GM19395 (cell line): ENCODE results near the gene SLC8A2.
"Not testable (repeated sequence)": the region's sequence is repeated elsewhere in the genome, so short reads cannot be mapped to it uniquely, and the experiment has no call there.

ENCODE experiments used
- ATAC-seq: cut with Tn5 transposase; IDR thresholded peaks from one replicate; pipeline ENCODE4 v1.9.1; 2021; ENCODE audit warnings: mild to moderate bottlenecking, moderate library complexity; ENCODE audit not compliant: unreplicated experiment

The SLC8A2 gene

DNA sequence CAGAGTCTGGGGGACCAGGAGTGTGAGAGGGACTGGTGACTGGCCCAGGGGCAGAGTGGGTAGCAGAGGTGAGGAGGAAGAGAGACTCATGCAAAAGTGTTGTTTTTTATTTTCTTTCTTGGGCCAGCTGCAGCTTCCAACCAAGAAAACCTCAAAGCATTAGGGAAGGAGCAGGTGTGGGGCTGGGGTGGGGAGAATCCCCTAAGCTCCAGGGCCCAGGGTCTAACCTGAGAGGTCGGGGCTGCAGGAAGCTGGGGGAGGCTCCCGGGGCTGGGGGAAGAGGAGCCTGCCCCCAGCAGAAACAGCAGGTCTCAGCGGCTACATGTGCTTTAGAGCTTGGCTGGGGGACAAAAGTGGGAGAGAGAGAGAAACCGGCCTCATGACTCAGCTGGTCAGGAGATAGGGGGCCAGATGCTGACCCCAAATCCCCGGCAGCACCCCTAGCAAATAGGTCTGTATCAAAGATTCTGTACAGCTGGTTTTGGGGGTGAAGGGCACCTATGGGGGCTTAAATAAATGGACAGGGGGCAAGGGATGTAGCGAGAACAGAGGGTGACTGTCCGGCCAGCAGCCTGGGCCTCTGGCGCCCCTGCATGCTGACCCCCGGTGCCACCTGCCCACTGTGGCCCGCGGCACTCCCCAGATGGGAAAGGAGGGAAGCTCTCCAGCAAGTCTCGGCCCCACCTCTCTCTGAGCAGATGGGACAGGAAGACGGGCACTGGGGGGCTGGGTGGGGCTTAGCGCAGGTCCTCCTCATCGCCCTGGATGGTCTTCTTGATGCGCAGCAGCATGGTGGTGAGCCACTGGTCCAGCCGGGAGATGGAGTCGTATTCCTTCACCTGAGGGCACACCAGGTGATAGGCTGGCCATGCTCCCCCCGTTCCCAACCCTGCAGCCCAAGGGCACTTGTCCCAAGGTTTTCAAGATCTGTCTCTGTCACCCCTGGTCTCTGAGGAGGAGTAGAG is 16.1 kb upstream of the SLC8A2 start:
- ATAC-seq: no peak

DNA sequence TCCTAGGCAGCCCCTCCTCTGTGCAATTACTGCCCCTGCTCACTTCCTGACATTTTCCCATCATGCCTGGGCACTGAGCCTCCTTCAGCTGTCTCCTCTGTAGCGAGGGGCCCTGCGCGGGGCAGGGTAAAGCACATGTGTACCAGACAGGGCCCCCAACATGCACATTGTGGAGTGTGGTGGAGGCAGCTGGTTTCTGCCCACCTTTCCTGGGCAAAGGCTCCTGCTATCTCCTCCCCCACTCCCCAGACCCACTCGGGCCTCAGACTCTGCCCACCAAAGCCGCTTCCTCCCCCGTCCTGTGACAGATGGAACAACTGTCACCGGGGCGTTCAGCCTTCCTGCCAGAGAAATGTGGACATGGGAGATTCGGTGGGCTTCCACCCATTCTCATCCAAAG is 15.2 kb upstream of the SLC8A2 start:
- no peak for ATAC-seq

DNA sequence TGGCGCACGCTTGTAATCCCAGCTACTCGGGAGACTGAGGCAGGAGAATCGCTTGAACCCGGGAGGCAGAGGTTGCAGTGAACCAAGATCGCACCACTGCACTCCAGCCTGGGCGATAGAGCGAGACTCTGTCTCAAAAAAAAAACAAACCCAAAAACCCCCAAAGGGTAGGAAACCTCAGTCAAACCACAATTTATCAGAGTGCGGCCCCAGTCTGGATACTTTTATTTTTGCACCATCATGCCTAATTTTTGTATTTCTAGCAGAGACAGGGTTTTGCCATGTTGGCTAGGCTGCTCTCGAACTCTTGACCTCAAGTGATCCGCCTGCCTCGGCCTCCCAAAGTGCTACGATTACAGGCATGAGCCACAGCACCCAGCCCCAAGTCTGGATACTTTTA is 14.5 kb upstream of the SLC8A2 start:
- ATAC-seq: not testable (repeated sequence)

DNA sequence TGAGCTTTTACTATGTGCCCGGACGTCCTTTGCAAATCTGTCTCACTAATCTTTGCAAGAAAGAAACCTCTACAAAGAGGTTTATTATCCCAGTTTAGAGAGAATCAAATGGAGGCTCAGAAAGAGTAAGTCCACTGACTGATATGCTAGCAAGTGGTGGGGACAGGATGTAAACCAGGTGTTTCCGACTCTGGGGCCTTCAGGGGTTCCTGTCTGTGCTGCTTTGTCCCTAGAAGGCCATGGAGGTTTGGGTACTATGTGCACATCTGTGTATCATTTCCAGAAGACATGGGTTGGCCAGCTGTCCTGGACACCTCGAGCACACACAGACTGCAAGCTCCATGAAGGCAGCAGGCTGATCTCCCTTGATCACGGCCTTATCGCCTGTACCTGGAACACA is 13.5 kb upstream of the SLC8A2 start:
- ATAC-seq: no peak

DNA sequence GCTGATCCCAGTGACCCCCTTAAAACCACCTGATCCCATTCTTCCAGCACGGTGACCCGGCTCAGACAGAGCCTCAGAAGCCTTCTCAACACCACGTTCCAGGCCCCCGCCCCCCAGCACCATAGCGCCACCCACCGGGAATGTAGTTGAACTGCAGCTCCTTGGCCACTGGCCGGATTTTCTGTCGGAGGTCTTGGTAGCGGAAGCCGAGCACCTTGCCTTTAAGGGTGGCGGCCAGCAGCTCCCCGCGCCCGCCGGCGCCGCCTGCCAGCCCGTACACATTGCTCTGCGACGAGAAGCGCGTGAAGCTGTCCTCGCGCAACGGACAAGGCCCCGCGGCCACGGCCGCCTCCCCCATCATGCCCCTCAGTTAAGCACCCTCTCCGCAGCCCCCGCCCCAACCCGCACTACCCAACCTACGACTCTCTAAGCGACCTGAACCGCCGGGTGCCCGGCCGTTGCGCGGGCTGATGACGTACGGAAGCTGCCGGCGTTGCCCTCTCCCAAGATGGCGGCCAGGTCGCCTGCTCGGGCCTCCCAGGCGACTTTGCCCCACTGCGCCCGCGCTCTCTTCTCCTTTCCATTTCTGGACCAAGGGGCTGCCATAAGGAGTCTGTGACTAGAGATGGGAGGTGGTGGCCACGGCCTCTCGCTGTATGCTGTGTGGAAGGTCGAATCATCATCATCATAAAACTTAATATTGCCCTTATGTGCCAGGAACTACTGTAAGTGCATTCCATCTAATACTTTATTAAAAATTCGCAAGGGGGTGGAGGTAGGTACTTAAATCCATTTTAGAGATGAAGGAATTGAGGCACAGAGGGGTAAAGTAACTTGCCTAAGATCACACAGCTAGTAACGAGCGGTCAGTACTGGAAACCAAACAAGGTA is 12.4 kb upstream of the SLC8A2 start, which contains the start of gene KPTN:
TSS of gene KPTN (minus strand) at position 420 of the 891 bp plus-strand sequence. CDS start at position 361, 59 bp downstream.
- ATAC-seq: peak; percentile 54

DNA sequence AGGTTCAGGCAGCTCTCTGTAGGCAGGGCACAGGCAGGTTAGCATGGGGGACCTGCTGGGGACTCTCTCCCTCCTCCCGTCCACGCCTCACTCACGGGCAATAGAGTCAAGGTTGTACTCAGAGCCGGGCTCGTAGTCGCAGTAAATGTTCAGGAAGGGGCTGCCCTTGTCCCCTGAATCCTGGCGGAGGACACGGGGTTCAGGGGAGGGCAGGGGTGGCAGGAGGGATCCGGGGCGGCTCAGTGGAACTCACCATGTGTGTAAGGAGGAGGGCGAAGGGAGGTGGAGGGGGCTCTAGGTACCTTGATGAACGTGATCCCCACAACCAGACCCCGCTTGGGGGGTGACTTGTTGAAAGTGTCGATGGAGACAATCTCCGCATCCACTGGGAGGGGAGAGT is 11.5 kb upstream of the SLC8A2 start:
- no peak for ATAC-seq

DNA sequence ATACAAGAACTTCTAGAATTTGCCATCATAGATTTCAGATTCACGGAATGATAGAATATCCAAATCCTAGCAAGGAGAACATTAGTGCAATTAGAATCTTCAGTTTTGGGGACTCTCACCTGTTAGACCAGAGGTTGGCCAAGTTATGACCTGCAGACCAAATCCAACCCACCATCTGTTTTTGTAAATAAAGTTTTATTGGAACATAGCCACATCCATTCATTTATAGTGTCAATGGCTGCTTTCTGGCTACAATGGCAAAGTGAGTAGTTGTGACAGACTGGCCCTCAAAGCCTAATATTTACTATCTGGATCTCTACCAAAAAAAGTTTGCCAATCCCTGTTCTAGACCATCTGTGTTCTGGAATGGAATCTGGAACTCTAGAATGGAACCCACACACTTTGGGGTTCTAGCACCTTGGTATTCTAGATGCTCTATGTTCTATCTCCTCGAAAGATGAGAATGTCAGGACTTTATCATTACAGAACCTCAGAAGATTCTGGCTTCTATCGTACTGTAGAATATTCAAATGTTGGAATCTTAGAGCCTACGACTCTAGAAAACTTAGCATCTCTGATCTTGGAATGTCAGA is 9.9 kb upstream of the SLC8A2 start:
- no peak for ATAC-seq

DNA sequence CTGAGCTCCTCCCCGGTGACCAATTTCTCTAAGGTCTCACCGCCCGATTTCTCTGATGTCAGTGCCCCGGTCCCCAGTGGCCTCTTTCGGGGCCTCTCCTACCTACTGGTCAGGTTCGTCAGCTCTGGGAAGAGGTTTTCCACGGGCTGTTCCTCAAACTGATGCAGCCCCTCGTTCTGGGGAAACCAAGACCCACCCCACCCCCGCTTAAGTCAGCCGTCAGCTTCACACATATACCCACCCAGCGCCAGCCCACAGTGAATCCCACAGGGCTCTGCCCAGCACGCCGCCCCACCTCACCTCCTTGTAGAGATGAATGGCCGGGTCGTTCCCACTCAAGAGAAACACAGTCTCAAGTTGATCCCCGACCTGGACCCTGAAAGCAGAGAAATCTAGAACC is 9.0 kb upstream of the SLC8A2 start:
- ATAC-seq: no peak

DNA sequence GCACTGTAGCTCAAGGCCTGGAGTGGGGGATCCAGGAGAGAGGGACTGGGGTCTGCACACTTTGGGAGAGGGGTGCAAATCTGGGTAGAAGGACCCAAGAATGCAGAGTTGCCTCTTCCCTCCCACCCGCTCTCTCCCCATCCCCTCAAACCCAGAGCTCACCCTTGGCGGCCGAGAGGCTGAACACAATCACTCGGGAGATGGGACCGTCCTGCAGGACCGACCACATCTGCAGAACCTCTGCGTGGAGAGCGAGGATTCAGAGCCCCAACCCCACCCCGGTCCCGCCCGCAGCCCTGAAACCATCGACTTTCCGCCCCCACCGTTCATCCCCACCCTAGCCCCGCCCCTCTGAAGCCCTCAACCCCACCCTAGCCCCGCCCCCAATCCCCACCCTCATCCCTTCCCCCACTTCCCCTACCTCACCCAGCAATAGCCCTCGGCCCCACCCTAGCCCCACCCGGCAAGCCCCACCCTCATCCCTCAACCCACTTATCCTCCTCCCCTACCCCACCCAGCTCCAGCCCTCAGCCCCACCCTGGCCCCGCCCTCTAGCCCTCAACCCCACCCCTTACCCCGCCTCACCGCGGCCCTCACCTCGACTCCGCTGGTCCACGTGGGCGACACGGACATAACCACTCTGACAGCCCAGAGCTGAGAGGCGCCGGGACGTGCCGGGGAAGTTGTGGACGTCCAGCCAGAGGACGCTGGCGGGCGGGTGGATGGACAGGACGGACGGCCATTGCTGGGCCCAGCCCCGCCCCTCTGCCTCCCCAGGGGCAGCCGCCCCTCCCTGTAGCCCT is 8.2 kb upstream of the SLC8A2 start:
- no peak for ATAC-seq

DNA sequence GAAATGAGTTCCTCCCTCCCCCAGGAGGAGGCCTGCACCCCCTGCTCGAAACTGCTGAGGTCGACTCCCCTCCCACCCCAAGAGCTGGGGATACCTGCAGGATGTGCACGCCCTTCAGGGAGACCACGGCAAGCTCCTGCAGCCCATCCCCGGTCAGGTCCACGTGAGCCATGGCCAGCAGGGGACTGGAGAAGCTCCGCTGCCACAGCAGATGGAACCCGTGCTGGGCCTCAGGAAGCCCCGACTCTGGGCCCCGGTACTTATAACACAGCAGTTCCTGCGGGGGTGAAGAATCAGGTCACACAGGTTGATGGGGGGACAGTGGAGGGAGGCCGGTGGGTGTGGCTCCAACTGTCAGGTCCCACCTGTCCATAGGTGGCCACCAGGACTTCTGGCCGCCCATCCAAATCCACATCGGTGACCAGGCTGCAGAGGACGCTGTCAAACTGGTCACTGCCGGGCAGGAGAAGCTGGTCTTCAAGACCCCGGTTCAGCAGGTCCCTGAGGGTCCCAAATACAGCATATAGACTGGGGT is 4.8 kb upstream of the SLC8A2 start:
- ATAC-seq: no peak

DNA sequence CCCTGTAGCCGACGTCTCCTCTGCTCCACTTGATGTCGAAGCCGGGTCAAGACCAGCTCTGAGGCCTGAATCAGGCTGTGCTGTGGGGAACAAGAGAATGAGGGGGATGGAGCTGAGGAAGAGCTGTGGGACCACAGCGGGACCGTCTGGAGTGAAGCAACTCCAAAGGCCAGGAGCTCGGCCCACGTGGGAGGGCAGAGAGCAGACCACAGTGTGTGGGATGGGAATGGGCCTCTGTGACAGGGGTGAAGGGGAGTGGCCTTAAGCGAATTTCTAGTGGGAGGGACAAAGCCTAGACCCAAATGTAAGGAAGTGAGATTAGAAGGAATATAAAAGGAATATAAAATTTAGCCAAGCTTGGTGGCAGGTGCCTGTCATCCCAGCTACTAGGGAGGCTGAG is 3.8 kb upstream of the SLC8A2 start:
- ATAC-seq: no peak

DNA sequence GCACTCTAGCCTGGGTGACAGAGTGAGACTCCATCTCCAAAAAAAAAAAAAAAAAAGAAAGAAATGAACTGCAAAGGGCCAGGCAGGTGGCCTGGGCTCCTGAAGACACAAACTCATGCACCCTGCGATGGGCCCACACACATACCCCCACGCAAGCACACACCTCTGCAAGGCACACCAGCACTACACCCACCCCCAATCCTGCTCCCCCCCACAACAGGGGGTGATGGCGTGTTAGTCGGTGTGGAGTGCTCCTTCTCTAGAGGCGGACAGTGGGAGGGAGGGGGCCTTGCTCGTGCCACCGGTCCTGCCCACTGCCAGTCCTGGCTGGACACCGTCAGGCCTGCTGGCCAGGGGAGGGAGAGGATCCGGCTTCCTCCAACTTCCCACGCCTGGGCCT is 1.6 kb upstream of the SLC8A2 start:
- ATAC-seq: no peak

DNA sequence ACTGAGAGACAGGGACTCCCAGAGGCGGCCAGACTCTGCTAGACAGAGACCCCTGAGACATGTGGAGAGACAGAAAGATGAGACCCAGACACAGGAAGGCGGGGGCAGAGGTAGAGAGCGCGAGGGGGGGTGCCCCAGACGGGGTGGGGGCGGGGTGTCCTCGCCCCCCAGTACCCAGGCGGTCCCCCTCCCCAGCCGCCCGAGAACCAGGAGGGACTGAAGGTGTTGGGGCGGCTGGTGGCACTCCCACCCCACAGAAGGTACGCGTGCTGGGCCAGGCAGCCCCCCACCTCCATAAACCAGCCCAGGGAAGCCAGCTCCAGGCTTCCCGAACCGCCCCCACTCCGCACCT is 336 bp downstream of the SLC8A2 start:
- ATAC-seq: no peak

DNA sequence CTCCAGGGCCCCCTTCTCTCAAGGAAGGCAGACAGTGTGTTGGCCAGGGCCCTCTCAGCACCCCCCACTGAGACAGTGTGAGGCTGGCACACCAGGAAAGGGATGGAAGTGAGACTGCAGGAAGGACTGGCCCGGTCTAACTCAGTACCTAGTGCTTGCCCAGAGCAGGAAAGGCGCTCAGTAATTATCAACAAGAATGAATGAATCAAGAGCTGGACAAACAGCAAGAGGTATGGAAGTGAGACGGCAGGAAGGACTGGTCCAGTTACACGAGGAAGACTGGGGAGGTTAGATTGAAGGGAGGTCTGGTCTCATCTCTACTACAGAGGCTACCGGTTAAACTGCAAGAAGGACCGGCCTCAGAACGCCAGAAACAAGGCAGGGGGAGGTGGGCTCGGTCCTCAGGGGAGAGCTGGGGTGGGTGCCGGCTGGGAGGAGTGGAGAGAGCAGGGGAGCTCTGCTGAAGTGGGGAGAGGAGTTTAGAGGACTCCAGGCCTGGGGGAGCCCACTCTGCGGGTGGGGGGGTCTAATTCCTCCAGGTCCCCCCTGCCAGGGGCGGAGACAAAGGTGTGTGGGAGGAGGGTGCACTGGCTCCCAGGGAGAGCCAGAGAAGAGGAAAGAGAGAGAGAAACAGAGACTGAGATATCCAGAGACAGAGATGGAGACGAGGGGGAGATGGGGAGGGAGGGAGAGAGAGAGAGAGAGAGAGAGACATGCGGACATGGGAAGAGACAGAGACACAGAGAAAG is 1.1 kb downstream of the SLC8A2 start:
- ATAC-seq: no peak

DNA sequence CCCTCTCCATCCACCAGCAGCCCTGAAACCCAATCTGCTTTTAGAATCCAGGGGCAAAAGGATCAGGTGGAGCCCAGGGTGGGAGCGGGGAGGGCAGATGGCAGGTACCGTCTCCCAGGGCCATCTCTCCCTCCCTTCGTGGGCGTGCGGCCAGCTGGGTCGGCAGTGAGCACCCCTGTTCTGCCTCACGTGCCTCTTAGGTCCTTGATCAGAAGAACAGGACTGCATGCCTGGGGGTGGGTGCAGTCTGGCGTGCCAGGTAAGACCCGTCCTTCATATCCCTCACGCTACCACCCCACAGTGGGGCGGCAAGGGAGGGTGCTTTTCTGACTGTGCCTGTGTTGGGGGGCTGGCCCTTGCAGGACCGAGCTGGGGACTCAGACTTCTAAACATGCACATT is 2.0 kb downstream of the SLC8A2 start:
- no peak for ATAC-seq

DNA sequence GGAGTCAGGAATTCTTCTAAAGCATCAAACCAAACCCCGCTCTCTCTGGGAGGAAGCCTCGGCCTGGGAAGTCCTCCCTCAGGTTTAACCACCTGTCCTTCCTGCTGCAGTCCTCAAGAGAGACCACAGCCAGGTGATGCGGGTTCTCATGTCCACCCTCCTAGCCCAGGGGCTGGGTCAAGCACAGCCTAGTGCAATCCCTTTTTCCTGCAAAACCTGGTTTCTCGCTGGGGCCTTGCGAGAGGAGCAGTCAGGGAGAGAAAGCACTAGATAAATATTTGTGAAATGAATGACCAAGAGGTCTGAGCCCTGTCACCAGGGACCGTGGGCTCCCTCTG is 2.4 kb downstream of the SLC8A2 start:
- no peak for ATAC-seq

DNA sequence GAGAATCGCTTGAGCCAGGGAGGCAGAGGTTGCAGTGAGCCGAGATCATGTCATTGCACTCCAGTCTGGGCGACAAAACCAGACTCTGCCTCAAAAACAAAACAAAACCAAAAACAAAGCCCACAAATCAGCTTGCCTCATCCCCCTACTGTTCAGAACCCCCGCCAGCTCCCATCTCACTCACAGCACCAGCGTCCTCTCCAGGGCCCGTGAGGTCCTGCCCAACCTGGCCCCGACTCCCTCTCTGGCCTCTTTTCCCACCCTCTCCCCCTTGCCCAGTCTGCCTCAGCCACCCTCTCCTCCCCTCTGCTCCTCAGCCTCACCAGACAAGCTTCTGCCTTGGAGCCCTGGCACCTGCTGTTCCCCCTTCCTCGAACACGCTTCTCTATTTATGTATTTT is 3.8 kb downstream of the SLC8A2 start:
- ATAC-seq: no peak

DNA sequence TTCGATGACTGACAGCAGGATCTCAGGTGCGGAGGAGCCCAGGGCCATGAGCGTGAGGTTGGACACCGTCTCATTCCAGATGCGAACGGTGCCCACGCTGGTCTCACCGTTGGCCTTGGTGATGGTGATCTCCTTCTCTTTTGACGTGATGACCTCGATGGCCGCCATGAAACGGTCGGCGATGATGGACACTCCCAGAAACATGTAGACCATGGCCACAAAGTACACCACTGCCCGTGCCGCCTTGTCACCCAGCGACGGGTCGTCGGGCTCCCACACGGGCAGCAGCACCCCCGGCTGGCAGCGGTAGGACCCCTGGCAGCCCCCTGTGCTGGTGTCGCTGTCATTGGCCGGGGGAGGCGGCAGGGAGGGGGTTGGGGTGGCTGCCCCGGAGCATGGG is 5.7 kb downstream of the SLC8A2 start:
- ATAC-seq: no peak

DNA sequence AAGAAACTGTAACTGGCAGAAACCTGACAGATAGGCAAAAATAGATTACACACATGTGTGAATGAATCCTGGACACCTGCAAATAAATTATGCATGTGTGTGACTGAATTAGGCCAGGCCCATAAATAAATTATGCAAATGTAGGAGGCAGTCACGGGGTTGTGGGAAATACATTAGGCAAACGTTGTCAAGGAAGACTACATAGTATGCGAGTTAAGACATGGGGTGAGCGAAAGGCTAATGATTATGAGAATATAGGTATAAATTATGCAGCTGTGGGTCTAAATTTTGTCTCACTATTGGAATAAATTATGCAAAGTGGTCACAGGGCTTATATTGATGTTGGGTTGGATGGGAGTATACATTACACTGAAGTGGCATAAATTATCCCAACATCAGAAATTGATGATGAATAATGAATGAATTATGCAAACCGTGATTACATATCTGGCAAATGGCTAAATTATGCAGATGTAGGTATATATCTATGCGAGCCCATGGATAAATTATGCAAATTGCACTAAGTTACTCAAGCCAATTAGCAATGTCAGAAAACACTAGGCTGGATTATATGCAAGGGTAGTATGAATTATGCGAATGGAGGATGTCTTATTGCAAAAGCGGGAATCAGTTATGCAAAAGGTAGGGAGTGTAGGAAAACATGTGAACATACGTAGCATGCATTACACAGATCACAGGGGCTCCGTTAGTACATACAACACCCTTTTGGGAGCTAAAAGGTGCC is 6.8 kb downstream of the SLC8A2 start:
- ATAC-seq: no peak
